ENCODE results near the gene LIPC.

DNA sequence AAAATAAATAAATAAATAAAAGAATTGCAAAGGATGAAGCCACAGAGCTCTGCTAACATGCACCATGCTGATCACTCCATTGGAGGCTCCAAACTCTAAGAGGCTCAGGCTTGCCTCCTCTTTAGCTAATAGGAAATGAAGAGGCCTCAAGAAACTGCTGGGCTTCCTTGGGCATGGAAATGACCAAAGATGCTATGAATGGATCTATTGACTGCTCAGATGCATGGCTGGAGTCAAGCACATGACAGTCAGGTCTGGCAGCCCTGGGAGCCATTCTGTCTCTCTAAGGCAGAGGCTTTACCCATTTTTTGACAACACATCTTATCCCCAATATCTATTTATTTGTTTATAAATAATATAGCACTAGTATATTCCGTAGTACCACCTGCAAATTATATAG lies 5.3 kb upstream of the LIPC start:
- no peak for TF ChIP-seq CTCF (IDR thresholded peaks at IDR 0.05 in 4 of 5, conservative IDR thresholded peaks at IDR 0.05 in 1 of 5)
- no peak for TF ChIP-seq POLR2A (IDR thresholded peaks at IDR 0.05)
